Renal pelvis (tissue), 4 donors: ENCODE data around the gene GABRP. TPM values are rescaled to one million over a fixed set of nuclear protein-coding genes. Genes with fewer than 3 reads are reported as not detected.
"Not testable (repeated sequence)": the region's sequence is repeated elsewhere in the genome, so short reads cannot be mapped to it uniquely, and the experiment has no call there.

Experiments
- DNase-seq: peaks from one replicate; pipeline ENCODE4 v3.0.0-alpha.2; 2013
- polyA plus RNA-seq, 3 donors: library from polyadenylated mRNA; unstranded; fragments of 120-200 nt; gene quantifications; one replicate each; pipeline ENCODE4 v1.2.1, GENCODE V29; 2013; ENCODE audit not compliant: insufficient read length in 3 of 3

The GABRP gene
- polyA plus RNA-seq, 3 donors = 2.2 to 2.4 (median 2.4) TPM

DNA sequence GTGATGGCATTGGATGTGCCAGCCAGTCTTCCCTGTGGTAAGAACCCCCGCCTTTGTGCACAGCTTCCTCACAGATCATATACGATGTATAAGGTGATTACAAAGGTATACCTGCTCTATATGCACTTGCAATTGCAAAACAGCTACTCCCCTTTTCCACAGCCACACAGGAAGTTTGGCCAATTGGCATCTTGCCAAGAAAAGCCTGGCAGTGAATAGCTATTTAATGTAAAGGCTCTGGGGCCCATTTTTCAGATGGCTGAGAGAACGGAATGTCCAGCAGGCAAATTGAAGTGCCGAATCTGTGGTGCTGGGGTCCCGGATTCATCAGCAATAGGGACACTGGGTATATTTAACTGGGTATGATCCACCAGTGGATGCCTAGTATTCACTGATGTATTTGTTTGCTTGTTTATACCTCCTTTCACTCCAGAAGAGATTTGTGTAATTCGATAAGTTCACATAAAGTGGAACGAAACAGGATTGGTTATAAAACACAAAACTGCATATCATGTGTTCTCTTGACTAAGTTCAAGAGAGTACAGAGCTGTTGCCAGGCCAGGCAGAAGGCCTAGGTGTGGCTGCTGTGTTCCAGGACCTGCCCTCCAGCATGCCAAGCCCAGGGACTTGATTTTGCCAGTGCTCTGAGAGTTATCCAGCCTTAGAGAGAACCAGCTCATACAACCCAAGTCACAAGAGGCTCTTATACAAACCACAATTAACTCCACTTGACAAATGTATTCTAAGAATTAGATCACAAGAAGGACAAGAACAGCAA is 27.7 kb upstream of the GABRP start:
- no peak for DNase-seq

DNA sequence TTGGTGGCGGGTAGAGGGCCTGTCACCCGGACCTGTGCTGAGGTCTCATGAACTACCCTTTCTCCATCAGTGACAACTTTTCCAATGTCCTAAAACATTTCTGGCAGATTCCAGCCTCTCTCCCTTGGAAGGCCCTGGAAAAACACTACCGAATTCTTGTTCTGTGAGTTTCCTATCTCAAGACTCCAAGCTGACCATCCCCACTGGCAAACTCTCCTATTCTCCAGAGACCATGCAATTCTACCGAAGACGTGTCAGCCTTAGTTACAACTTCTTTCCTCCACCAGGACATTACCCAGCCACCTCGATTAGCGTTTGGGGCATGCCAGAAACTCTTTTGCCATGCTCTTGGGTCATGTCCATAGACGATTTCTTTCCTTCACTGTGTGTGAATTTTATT is 26.8 kb upstream of the GABRP start:
- no peak for DNase-seq

DNA sequence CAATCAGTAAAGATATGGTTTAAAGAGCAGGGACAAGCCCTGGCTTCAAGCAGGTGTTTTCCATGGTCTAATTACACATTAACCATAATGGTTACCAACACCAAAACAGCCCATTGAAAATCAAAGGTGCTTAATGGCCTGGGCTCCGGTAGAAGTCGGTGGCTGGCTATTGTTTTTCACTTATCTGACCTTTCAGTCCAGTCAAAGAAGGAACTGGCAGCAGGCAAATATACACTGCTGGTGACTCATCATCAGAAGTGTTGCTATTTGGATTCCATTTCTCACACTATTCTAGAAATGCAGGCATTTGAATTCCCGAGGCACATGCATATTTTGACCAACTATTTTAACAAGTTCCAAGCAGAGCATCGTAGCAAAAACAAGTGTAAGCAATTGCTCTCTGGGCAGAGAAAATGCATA is 26.3 kb upstream of the GABRP start:
- DNase-seq = no peak

DNA sequence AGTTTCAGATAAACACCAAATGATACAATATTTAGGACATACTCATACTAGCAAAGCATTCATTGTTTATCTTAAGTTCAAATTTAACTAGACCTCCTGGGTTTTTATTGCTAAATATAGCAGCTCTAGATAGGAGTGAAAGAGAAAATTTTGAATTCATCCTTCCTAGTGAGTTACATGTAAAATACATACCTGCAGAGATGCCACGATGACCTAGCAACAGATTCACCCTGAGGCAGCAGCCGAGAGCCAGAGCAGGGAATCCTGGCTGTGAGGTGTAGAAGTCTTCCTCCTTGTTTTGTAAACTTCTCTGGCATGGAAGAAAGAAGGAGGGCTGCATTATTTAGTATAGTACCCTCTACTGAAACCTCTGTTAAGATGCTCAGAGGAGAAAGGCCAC is 25.9 kb upstream of the GABRP start:
- no peak for DNase-seq

DNA sequence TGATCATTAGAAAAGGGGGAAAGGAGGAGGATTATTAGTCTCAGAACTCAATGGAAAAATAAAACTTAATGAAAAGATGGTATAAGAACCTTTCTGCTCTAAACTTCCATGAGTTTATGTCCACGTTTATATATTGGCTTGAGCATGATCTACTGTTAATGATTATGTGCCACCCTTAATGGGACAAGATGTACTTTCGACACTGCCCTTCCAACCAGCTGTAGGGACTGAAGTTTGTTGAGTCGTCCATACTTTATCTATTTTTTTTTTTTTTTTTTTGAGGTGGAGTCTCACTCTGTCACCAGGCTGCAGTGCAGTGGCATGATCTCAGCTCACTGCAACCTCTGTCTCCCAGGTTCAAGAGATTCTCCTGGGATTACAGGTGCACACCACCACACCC is 25.0 kb upstream of the GABRP start:
- no peak for DNase-seq

DNA sequence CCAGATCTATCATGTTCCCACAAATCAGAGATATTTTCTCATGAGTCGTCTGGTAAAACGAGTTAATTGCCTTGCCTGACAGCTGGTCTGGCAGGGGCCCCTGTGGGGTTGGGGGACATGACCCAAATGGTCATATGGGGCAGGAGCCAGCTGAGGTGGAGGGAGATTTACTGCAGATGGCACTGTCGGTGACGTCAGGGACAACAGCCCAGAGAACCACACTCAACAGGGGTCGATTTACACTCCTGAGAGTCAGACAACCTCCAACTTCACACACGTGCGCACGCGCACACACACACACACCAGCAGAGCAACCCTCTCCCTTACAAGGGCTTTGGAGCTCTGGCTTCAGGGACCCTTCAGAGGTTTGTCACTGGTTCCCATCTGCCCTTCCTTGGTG is 23.4 kb upstream of the GABRP start:
- DNase-seq = no peak

DNA sequence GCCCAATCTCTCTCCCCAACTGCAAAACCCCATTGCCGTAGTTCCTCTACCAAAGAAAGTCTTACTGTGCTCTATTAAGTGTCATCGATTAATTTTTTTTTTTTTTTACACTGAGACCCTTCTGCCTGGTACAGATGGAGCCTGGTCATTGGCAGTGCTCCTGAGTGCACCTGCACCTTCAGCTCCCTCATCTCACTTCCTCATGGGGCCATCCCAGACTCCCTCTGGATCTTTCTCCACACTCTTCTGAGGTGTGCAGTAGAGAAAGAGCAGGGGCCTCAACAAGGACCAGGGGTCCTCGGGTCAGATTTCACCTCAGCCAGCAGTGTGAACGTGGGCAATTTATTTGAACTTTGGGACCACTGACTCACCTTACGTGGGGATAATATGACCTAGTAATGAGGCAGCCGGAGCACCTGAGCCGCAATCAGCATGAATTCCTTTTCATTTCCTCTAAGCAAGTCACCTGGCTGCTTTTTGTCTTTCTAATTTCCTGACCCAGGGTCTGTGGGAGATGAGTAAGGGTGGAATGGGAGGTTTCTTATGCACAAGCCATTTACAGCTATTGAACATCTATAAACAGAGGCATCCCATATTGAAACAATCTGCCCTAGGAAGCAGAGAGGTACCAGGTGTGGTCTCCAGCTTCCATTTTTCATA is 22.3 kb upstream of the GABRP start:
- DNase-seq = no peak

DNA sequence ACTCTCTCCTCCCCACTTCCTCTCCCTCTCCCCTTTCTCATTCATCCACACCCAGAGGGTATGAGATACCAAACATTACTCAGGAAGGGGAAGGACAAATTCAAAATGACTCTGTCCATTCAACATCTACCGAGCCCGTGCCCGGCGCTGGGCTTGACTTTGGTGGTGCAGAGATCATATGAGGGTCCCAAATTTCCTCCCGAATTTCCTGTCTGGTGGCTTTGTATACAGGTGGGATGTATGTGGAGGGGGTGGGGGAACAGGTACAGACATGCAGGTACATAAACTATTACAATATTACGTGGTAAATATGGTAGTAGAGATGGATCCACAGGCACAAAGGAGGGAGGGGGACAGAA is 21.8 kb upstream of the GABRP start:
- DNase-seq = no peak

DNA sequence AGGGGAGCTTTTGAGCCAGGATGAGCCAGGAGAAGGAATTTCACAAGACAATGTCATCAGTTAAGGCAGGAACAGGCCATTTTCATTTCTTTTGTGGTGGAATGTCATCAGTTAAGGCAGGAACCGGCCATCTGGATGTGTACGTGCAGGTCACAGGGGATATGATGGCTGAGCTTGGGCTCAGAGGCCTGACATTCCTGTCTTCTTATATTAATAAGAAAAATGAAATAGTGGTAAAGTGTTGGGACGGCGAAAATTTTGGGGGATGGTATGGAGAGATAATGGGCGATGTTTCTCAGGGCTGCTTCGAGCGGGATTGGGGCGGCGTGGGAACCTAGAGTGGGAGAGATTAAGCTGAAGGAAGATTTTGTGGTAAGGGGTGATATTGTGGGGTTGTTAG is 21.2 kb upstream of the GABRP start:
- DNase-seq = not testable (repeated sequence)

DNA sequence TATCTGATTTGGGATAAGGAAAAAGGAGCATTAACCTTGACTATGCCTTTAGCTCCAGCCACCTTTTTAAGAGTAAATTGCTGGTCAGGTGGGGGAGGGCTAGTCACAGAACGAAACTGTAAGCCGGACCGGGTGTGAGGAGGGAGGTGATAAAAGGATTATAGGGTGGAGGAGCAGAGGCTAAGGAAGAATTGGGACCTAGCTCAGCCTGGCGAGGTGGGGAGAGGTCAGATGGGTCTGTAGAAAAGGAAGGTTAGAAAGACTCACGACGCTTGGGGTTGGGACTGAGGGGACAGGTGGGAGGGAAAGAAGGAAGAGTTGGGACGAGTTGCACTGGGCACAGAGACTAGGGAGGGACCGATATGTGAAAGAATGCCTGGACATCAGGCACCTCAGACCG is 17.7 kb upstream of the GABRP start:
- not testable (repeated sequence) for DNase-seq

DNA sequence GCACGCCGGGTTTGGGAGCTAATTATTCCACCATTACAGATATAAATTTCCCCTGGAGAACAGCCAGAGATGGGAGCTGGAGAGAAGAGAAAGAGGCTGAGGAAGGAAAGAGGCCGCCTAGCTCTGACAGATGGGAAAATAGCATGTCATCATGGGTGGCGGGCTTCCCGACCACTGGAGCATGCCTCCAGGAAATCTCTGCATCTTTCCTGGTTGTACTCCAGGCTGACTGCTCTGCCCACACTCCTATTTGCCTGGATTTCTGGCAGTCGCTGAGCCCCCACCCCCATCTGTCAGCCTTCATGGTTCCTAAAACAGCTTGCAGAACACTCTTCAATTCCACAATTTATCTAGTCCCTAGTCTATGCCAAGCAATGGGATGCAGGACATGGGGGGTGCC is 14.3 kb upstream of the GABRP start:
- DNase-seq = no peak

DNA sequence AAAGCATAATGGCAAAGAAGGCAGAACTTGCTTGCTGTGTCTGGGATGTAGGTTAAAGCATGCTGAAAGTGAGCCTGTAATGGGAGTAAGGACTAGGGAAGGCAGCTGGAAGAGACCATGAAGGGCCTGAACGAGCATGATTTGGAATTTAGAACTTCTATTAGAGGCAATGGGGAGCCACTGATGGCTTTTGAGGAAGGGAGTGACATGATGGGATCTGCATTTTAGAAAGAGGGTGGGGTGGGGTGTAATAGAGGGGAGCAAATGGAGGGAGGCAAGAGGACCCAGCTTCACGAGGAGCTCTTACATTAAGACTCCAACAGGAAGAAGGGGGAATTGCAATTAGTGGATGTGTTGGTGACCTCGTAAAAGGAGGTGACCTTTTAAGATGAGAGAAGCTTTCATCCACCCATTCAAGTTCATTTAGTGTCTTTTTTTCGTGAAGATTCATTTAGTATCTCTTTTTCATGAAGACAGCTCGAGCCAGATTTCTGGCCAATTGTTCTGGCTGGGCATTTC is 13.6 kb upstream of the GABRP start:
- no peak for DNase-seq

DNA sequence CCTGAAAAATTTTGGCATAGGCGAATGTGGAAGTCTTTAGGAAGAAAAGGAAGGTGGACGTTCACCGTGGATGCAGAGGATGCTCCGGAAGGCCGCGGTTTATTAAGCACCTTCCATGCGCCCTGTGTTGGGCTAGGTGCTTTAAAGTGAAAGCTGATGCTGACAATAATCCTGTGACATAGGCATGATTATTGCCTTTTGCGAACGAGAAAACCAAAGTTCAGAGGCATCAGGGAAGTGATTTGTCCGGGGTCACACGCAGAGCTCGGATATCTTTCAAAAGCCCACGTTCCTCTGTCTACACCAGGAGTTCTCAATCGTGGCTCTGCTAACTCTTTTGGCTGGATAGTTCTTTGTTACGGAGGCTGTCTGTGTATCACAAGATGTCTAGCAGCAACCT is 12.0 kb upstream of the GABRP start:
- DNase-seq = no peak

DNA sequence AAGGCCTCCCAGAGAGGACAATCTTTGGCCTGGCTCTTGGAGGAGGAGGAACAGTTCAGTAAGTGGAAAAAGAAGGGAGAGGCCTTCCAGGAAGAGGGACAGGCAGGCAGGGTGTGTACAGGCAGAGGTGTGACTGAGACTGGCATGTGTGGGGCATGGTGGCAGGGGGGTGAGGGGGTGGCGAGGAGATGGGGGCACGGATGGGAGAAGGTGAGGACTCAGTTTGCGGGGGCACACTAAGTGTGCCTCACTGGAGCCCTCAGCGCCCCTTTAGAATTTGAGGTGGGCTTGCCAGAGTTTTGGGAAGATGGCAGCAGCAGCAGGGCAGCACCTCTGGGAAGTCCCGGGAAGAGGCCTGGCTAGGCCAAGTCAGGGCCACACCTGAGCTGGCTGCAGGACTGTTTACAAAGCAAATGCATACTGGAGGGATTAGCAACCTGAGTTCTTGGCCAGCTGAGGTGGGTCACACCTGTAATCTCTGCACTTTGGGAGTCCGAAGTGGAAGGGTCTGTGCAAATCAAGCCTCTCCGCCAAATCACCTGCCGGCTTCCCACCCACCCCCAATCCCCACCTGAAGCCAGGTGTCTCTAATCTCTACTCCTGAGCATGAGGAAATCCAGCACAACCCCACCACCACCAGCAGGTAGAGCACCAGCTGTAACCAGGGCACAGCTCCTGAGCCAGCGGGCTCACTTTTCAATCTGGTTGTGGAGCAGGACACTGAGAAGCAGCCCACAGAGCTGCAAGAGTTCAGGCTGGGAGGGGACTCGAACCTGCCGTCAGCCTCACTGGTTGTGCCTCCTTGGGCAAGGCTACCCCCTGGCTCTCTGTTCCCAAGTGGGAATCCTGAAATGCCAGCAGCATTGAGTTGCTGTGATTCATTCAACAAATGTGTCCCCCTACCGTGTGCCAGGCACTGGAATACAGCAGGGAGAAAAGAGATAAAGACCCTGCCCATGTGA is 10.2 kb upstream of the GABRP start:
- no peak for DNase-seq

DNA sequence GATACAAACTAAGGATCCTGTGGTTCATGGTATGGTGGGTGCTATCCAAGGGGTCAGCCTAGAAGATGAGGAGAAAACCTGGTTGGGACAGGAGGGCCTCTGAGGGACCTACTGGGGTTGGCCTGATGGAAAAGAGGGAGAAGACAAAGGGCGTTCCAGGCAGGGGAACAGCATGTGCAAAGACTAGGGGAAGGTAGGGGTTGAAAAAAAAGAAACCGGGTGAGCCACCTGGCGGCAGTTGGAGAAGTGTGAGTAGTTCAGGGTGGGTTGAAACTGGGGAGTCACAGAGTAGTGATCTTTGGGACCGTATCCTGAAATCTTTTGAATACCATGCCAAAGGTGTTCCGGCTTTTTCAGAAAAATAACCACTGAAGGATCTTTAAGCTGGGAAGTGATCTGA is 8.7 kb upstream of the GABRP start:
- no peak for DNase-seq

DNA sequence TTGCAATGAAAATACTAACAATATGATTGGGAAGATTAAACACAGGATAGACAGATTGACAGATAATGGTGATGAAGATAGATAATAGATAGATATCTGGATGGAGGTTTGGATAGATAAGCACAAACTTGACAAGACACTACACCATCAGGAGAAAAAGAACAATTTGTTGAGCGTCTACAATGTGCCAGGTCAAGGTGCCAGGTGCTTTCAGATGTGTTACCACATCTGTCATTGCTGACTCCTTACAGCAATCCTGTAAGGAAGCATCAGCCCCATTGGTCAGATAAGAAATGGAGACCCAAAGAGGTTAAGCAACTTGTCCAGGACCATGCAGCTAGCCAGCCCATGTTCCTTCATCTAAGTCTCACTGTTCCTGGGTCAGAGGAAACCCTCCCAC is 1.6 kb upstream of the GABRP start:
- no peak for DNase-seq

DNA sequence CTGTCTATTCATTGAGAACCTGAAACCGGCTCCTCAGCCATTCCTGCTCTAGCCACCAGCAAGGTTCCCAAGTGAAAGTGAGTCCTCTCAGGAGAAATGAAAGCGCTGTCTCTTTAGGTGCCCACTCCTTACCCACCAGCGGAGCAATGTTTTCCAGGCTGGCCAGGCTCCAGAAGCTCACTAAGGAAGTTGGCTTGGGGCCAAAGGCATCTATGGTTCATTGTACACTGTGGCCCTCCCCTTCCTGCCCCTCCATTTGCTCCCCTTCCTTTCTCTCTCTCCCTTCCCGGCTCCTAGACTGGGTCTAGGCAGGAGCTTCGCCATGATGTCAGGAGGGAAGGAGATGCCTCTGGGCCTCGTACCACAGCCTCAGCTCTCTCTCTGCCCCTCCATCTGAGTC is 1.1 kb upstream of the GABRP start:
- DNase-seq = no peak

DNA sequence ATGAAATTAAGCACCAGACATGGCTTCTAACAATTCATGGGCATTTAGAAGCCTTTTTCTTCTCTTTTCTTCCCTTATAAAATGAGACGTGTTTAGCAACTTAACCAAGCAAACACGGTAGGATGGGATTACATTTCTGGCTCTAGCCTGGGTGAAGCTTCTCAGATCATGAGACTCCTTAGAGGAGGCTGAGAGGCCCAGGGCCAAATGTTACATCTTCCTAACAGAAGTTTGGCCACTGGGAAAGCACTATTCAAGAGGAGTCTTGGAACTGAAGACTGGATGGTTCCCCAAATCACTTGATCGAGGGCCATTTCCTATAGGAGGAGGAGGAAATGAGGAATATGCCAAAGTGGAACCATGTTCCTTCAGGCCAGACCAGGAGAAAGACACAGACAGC is 1.9 kb downstream of the GABRP start:
- DNase-seq = no peak

DNA sequence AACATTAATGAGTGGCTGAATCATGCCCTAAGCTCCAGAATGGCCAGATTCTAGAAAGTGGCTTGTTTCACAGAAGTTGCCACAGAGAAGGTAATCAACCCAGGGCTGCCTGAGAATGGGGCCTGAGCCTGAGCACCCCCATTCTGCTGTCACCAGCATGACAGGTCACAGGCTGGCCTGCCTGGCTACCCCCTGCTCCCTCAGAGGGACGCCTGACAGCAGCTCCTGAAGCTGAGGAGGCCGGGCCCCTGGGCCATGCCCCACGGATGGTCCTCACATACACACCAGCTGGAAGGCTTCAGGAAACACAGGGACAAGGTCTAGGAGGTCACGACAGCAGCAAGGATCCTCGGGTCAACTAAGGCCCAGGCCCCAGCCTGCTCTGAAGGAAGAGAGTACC is 3.7 kb downstream of the GABRP start:
- DNase-seq = no peak

DNA sequence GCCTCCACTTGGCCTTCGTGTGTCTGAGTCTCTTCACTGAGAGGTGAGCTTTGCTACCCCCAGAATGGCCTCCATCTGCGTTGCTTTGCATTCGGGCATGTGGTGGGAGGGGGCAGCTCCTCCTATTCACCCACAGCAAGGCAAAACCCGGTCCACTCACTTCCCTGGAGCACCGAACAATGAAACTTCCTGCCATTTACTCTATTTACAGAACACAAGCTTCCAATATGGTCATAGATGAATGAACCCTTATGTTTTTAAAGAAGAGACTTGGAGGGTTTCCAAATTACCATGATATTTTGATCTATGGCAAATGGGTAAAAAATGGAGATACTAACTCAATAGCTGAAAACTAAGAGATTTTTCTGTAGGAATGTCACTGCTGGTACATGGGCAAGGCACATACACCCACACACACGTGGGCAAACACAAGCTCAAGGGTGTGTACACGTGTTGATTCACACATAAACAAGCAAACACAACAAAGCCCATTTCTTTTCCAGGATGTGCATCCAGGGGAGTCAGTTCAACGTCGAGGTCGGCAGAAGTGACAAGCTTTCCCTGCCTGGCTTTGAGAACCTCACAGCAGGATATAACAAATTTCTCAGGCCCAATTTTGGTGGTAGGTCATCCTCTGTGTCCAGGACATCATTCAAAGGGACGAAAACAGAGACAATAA is 5.2 kb downstream of the GABRP start:
- DNase-seq = no peak

DNA sequence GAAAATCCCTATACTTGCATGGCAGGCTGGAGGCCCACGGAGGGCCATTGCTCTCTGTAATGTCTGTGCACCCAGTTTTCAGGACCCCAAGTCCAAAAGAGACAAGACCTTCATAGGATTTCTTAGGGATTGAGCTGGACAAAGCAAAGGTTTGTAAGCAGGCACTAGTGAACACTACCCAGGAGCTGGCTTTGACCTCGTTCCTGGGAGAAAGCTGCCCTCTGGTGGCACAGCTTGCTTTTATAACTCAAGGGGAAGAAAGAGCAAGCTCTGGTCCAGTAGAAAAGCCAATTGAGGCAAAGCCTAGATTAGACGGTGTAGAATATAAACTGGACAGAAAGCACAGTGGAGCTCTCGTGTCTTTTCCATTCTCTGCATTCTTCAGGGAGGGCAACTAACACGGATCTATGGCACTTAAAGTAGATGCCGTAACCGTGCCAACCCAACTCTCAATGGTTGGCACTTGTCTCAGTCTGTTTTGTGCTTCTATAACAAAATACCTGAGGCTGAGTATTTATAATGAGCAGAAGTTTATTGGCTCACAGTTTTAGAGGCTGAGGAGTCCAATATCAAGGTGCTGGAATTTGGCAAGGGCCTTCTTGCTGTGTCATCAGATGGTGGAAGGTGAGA is 7.9 kb downstream of the GABRP start:
- peak; percentile 60 for DNase-seq
